Astrocyte (in vitro differentiated cells and primary cell): ENCODE results near the gene BTBD2.

Experiments used
- CTCF ChIP-seq: IDR thresholded peaks from 2 replicates; pipeline ENCODE4 v1.5.1; 2011; ENCODE audit warnings: low read depth, mild to moderate bottlenecking, inconsistent platforms, low read length, moderate library complexity; ENCODE audit not compliant: insufficient read depth
- EZH2 ChIP-seq: IDR thresholded peaks from 2 replicates; pipeline ENCODE4 v1.6.1; 2012; ENCODE audit warnings: mild to moderate bottlenecking, low read length, inconsistent platforms; ENCODE audit not compliant: insufficient read depth

GRCh38 chr19:1942078-1942933, 73.2 kb downstream of the BTBD2 start:
- TF ChIP-seq CTCF (no peak), EZH2 (no peak)
